ENCODE measurements around the gene RMND1.
A peak's percentile ranks its signal among the peaks of the same experiment; 100 is the strongest.
"Not testable (repeated sequence)": the region's sequence is repeated elsewhere in the genome, so short reads cannot be mapped to it uniquely, and the experiment has no call there.

RMND1 gene

GRCh38 chr6:151451950-151452749, at the start of gene RMND1:
Gene RMND1, minus strand, starts transcription at chr6:151452126. Its CDS starts 6,315 bp downstream, at chr6:151445811.
- peak; percentile 96 to 97 for DNase-seq

- no peak for DNase-seq
These were observed 47.6 kb upstream of the RMND1 start for GRCh38 chr6:151499551-151499950.

GRCh38 chr6:151498327-151498726, 46.4 kb upstream of the RMND1 start:
- DNase-seq, result no peak

- DNase-seq, result no peak
These were observed 46.0 kb upstream of the RMND1 start for GRCh38 chr6:151497905-151498304.

GRCh38 chr6:151495380-151495779, 43.5 kb upstream of the RMND1 start:
- DNase-seq, result no peak

GRCh38 chr6:151494936-151495320, 43.0 kb upstream of the RMND1 start:
- no peak for DNase-seq

- peak; percentile 7 to 25 for DNase-seq
These were observed 42.5 kb upstream of the RMND1 start for GRCh38 chr6:151494235-151494935.

GRCh38 chr6:151493804-151494234, 41.9 kb upstream of the RMND1 start, which contains the start of gene CCDC170:
Gene CCDC170, plus strand, starts transcription at chr6:151494017. Its CDS starts 112 bp downstream, at chr6:151494129.
- DNase-seq, result peak in 1 of 2 experiments; percentile 31

GRCh38 chr6:151493161-151493803, 41.4 kb upstream of the RMND1 start:
- DNase-seq, result peak in 1 of 2 experiments; percentile 8

GRCh38 chr6:151490996-151491395, 39.1 kb upstream of the RMND1 start:
- DNase-seq, result no peak

- no peak for DNase-seq
These were observed 36.3 kb upstream of the RMND1 start for GRCh38 chr6:151488226-151488625.

GRCh38 chr6:151483994-151484393, 32.1 kb upstream of the RMND1 start:
- no peak for DNase-seq

- DNase-seq, result no peak
These were observed 30.4 kb upstream of the RMND1 start for GRCh38 chr6:151482290-151482689.

- no peak for DNase-seq
These were observed 29.9 kb upstream of the RMND1 start for GRCh38 chr6:151481786-151482185.

- no peak for DNase-seq
These were observed 26.7 kb upstream of the RMND1 start for GRCh38 chr6:151478670-151479069.

GRCh38 chr6:151477726-151478125, 25.8 kb upstream of the RMND1 start:
- DNase-seq, result no peak

GRCh38 chr6:151475653-151476523, 24.0 kb upstream of the RMND1 start:
- peak in 1 of 2 experiments; percentile 0 for DNase-seq

GRCh38 chr6:151464702-151465101, 12.8 kb upstream of the RMND1 start:
- no peak for DNase-seq

- DNase-seq, result no peak
These were observed 9.7 kb upstream of the RMND1 start for GRCh38 chr6:151461673-151462072.

GRCh38 chr6:151455751-151456398, 3.9 kb upstream of the RMND1 start:
- not testable (repeated sequence) for DNase-seq

GRCh38 chr6:151452750-151453427, 963 bp upstream of the RMND1 start:
- no peak for DNase-seq

All from NCI-H1930 (cell line).